Colonic mucosa (tissue), 4 donors: ENCODE data around the gene NOL11. TPM values are rescaled to one million over a fixed set of nuclear protein-coding genes. Genes with fewer than 3 reads are reported as not detected.
"Not testable (repeated sequence)": the region's sequence is repeated elsewhere in the genome, so short reads cannot be mapped to it uniquely, and the experiment has no call there.

ENCODE experiments used
- DNase-seq: peaks from one replicate; pipeline ENCODE4 v3.0.0-alpha.2; 2020
- H3K27ac ChIP-seq: fragments of 200-600 bp; one replicate; pipeline ENCODE4 v1.8.0; 2021
- H3K27me3 ChIP-seq: fragments of 200-600 bp; one replicate; pipeline ENCODE4 v1.8.0; 2021
- H3K36me3 ChIP-seq: fragments of 200-600 bp; one replicate; pipeline ENCODE4 v1.8.0; 2021
- H3K4me1 ChIP-seq: fragments of 200-600 bp; one replicate; pipeline ENCODE4 v1.8.0; 2021; ENCODE audit warnings: mild to moderate bottlenecking
- H3K4me3 ChIP-seq: fragments of 200-600 bp; one replicate; pipeline ENCODE4 v1.8.0; 2021
- H3K9ac ChIP-seq, 2 donors: one replicate each; pipeline ENCODE4 v1.7.0; 2013; ENCODE audit warnings: control low read depth in 2 of 2, low read depth in 2 of 2, low read length in 2 of 2
- H3K9me3 ChIP-seq: fragments of 200-600 bp; one replicate; pipeline ENCODE4 v1.8.0; 2021
- CTCF ChIP-seq: fragments of 200-600 bp; IDR thresholded peaks from one replicate; pipeline ENCODE4 v1.8.0; 2022; ENCODE audit warnings: antibody characterized with exemption, mild to moderate bottlenecking
- intact Hi-C: fragments of 100-400 bp; cut with DNase I; formaldehyde crosslinking; loops from one replicate; pipeline ENCODE4 v1.14.1; 2022
- total RNA-seq, 2 donors: library from RNA; stranded (reverse); fragmentation: NEBNext Ultra II Directional in 1 of 2; extraction: Animal tissue kit (Norgen Biotek cat#: 25700) in 1 of 2; gene quantifications; one replicate each; pipeline ENCODE4 v1.2.1, GENCODE V29; 2021
- donor health status: healthy.
- donor health status: DM: no; HTN: no; CAD: no.
- donor health status: DM: no; HTN: no; CAD: no.

NOL11 gene
- total RNA-seq, 2 donors from 2014 or later: 27.8 to 43.3 TPM

- Histone ChIP-seq H3K9ac (no peak overlapping the region), H3K27me3 (no peaks in the 10 kb centered on the region), H3K27ac (no peak overlapping the region), H3K4me3 (no peak overlapping the region), H3K4me1 (no peaks in the 10 kb centered on the region), H3K36me3 (no peaks in the 10 kb centered on the region), H3K9me3 (no peaks in the 10 kb centered on the region)
- TF ChIP-seq CTCF: no peak
- intact Hi-C loops: no loop called here
- no peak for DNase-seq
These were observed 32.3 kb downstream of the NOL11 start for GRCh38 chr17:67750067-67750466.

GRCh38 chr17:67751101-67752074, 33.7 kb downstream of the NOL11 start:
- intact Hi-C loops: no loop called here
- no peaks in the 10 kb centered on the region for H3K4me1 ChIP-seq
- no peaks in the 10 kb centered on the region for H3K36me3 ChIP-seq
- no peak for TF ChIP-seq CTCF
- no peak overlapping the region for H3K9ac ChIP-seq
- H3K9me3 ChIP-seq: no peaks in the 10 kb centered on the region
- no peak for DNase-seq
- no peak overlapping the region for H3K4me3 ChIP-seq
- H3K27me3 ChIP-seq: no peaks in the 10 kb centered on the region
- no peak overlapping the region for H3K27ac ChIP-seq

DNA sequence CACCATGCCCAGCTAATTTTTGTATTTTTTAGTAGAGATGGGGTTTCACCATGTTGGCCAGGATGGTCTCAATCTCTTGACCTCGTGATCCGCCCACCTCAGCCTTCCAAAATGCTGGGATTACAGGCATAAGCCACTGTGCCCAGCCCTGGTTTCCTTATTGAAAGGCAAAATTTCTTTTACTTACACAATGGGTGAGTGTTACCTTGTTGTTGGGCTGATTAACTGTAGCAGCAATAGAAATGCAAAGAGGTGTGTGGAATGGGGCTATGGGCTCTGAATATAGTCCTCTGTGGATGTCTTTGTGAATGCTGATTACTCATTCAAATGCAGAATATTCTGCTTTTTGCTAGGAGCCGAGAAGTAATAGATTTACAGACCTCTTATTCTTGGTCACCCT, 34.4 kb downstream of the NOL11 start:
- H3K4me3 ChIP-seq, H3K9me3 ChIP-seq, intact Hi-C loops, H3K9ac ChIP-seq, DNase-seq, H3K27ac ChIP-seq, H3K27me3 ChIP-seq, H3K36me3 ChIP-seq, H3K4me1 ChIP-seq: not testable (repeated sequence)

DNA sequence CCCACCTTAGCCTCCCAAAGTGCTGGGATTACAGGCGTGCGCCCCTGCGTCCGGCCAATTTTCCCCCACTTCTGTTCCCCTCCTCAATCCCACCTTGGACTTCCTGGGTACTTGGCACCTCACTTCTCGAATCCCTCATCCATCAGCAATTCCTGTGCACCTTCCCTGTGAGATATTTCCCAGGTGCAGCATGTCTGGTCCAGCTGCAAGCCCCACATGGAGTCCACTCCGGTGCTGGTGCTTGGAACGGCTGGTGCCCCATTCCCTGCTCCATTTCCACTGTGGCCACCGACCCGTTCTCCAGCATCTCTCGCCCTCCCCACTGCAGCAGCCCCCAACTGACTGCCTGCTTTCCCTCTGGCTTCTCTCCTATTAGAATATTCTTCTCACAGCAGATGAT, 35.3 kb downstream of the NOL11 start:
- Histone ChIP-seq H3K27ac (no peak overlapping the region), H3K27me3 (no peaks in the 10 kb centered on the region), H3K36me3 (no peaks in the 10 kb centered on the region), H3K9me3 (no peaks in the 10 kb centered on the region), H3K4me3 (no peak overlapping the region), H3K9ac (no peak overlapping the region), H3K4me1 (no peaks in the 10 kb centered on the region)
- no peak for DNase-seq
- TF ChIP-seq CTCF: no peak
- intact Hi-C loops: no loop called here

GRCh38 chr17:67754001-67754400, 36.3 kb downstream of the NOL11 start:
- no peak for DNase-seq
- H3K9me3 ChIP-seq: no peaks in the 10 kb centered on the region
- no peaks in the 10 kb centered on the region for H3K27me3 ChIP-seq
- no peak for TF ChIP-seq CTCF
- no peaks in the 10 kb centered on the region for H3K4me1 ChIP-seq
- intact Hi-C loops: no loop called here
- H3K27ac ChIP-seq: no peak overlapping the region
- no peak overlapping the region for H3K4me3 ChIP-seq
- H3K9ac ChIP-seq: no peak overlapping the region
- H3K36me3 ChIP-seq: no peaks in the 10 kb centered on the region

DNA sequence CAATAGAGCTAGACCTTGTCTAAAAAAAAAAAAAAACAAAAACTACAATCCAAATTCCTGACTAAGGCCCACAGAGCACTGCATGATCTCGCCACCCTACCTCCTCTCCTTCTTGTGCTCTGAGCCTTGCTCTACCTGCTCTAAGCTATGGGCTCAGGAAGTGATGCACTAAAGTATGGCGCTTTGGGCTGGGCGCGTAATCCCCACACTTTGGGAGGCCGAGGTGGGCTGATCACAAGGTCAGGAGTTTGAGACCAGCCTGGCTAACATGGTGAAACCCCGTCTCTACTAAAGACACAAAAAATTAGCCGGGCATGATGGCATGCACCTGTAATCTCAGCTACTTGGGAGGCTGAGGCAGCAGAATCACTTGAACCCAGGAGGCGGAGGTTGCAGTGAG, 37.0 kb downstream of the NOL11 start:
- H3K4me3 ChIP-seq, H3K27me3 ChIP-seq, H3K9me3 ChIP-seq, H3K27ac ChIP-seq, H3K4me1 ChIP-seq, DNase-seq, H3K36me3 ChIP-seq, intact Hi-C loops, H3K9ac ChIP-seq: not testable (repeated sequence)

GRCh38 chr17:67756766-67757165, 39.0 kb downstream of the NOL11 start:
- H3K36me3 ChIP-seq, H3K9ac ChIP-seq, DNase-seq, H3K4me1 ChIP-seq, H3K4me3 ChIP-seq, H3K9me3 ChIP-seq, intact Hi-C loops, H3K27ac ChIP-seq, H3K27me3 ChIP-seq: not testable (repeated sequence)
